Stimulated activated CD4-positive, alpha-beta T cell treated with anti-CD3 and anti-CD28 coated beads, Interleukin-4, amount 100 ng/mL, for 48 hours (primary cell): ENCODE measurements around the gene MPP1.

ENCODE experiments used
- DNase-seq, 2 donors: peaks; one replicate each; pipeline ENCODE4 v3.0.0-alpha.2; 2020; ENCODE audit warnings: low read depth in 2 of 2

Gene MPP1

GRCh38 chrX:154732421-154733065, 72.7 kb downstream of the MPP1 start:
- no peak for DNase-seq

GRCh38 chrX:154731881-154732280, 73.4 kb downstream of the MPP1 start:
- DNase-seq, result no peak

- DNase-seq, result no peak
These were observed 74.1 kb downstream of the MPP1 start for GRCh38 chrX:154731184-154731583.

- DNase-seq, result no peak
These were observed 74.9 kb downstream of the MPP1 start for GRCh38 chrX:154730253-154730891.

GRCh38 chrX:154729439-154729838, 75.8 kb downstream of the MPP1 start:
- no peak for DNase-seq
